Natural killer cell treated with Interleukin-12 subunit alpha and Interleukin-12 subunit beta and Interleukin-15 and Interleukin-18, amount 100 ng/mL, for 72 hours (primary cell): ENCODE results near the gene LIMS1. TPM values are rescaled to one million over a fixed set of nuclear protein-coding genes. Genes with fewer than 3 reads are reported as not detected.
"Not testable (repeated sequence)": the region's sequence is repeated elsewhere in the genome, so short reads cannot be mapped to it uniquely, and the experiment has no call there.

Source experiments
- ATAC-seq, 2 donors: fragments of 150-1000 bp; cut with Tn5 transposase in 1 of 2; sonication (Bioruptor Pico), chemical (Tn5 transposase) in 1 of 2; 2 replicates each; pipeline ENCODE4 v1.10.0; 2021
- DNase-seq: peaks from one replicate; pipeline ENCODE4 v3.0.0; 2022; ENCODE audit warnings: low spot score
- H3K27ac Mint-ChIP-seq, 2 donors: 1 replicate in 1 of 2; 2 replicates in 1 of 2; pipeline ENCODE4 v1.8.0; 2022; ENCODE audit warnings: mixed read lengths in 2 of 2, mild to moderate bottlenecking in 1 of 2, moderate library complexity in 1 of 2
- H3K27me3 Mint-ChIP-seq, 2 donors: 1 replicate in 1 of 2; 2 replicates in 1 of 2; pipeline ENCODE4 v1.8.0; 2022; ENCODE audit warnings: mixed read lengths in 2 of 2
- H3K36me3 Mint-ChIP-seq: one replicate; pipeline ENCODE4 v1.8.0; 2022; ENCODE audit warnings: mixed read lengths
- H3K4me1 Mint-ChIP-seq, 2 donors: 1 replicate in 1 of 2; 2 replicates in 1 of 2; pipeline ENCODE4 v1.8.0; 2022; ENCODE audit warnings: low read depth in 2 of 2, mixed read lengths in 2 of 2, mild to moderate bottlenecking in 1 of 2
- H3K4me3 Mint-ChIP-seq: one replicate; pipeline ENCODE4 v1.8.0; 2022; ENCODE audit warnings: mixed read lengths
- H3K9me3 Mint-ChIP-seq: 2 replicates; pipeline ENCODE4 v1.8.0; 2022; ENCODE audit warnings: mixed read lengths
- total RNA-seq, 2 donors: library from RNA; stranded (reverse); gene quantifications; one replicate each; pipeline ENCODE4 v1.2.3, GENCODE V29; 2022

Gene LIMS1
- total RNA-seq, 2 donors from 2014 or later: 38.7 to 44.7 TPM

GRCh38 chr2:108601199-108601598 lies 66.9 kb downstream of the LIMS1 start:
- not testable (repeated sequence) for DNase-seq, ATAC-seq, H3K27ac Mint-ChIP-seq, H3K36me3 Mint-ChIP-seq, H3K4me3 Mint-ChIP-seq, H3K27me3 Mint-ChIP-seq, H3K9me3 Mint-ChIP-seq
- H3K4me1 Mint-ChIP-seq: peaks cover 17 to 32% of the 10 kb centered on the region in 2 donors

GRCh38 chr2:108602422-108602821 lies 68.2 kb downstream of the LIMS1 start:
- DNase-seq: no peak
- Mint-ChIP-seq H3K4me3 (no peak overlapping the region), H3K36me3 (no peaks in the 10 kb centered on the region), H3K9me3 (no peaks in the 10 kb centered on the region), H3K27me3 (no peaks in the 10 kb centered on the region), H3K27ac (no peak overlapping the region), H3K4me1 (peaks cover 25 to 42% of the 10 kb centered on the region in 2 donors)
- no peak for ATAC-seq

GRCh38 chr2:108604196-108604595 lies 69.9 kb downstream of the LIMS1 start:
- H3K9me3 Mint-ChIP-seq: no peaks in the 10 kb centered on the region
- no peak overlapping the region for H3K4me3 Mint-ChIP-seq
- H3K36me3 Mint-ChIP-seq: no peaks in the 10 kb centered on the region
- H3K27ac Mint-ChIP-seq: peak overlapping the region in 1 of 2 donors; percentile 36
- peaks cover 34 to 47% of the 10 kb centered on the region in 2 donors for H3K4me1 Mint-ChIP-seq
- no peak for DNase-seq
- H3K27me3 Mint-ChIP-seq: no peaks in the 10 kb centered on the region
- ATAC-seq: no peak

- Mint-ChIP-seq H3K27me3 (no peaks in the 10 kb centered on the region), H3K9me3 (no peaks in the 10 kb centered on the region), H3K36me3 (no peaks in the 10 kb centered on the region), H3K4me1 (peaks cover 44 to 55% of the 10 kb centered on the region in 2 donors), H3K4me3 (peak overlapping the region; percentile 18), H3K27ac (peak overlapping the region; percentile 4 to 54)
- ATAC-seq (peak; percentile 62 to 86), DNase-seq (no peak)
Observed at GRCh38 chr2:108605947-108606346, 71.7 kb downstream of the LIMS1 start.

DNA sequence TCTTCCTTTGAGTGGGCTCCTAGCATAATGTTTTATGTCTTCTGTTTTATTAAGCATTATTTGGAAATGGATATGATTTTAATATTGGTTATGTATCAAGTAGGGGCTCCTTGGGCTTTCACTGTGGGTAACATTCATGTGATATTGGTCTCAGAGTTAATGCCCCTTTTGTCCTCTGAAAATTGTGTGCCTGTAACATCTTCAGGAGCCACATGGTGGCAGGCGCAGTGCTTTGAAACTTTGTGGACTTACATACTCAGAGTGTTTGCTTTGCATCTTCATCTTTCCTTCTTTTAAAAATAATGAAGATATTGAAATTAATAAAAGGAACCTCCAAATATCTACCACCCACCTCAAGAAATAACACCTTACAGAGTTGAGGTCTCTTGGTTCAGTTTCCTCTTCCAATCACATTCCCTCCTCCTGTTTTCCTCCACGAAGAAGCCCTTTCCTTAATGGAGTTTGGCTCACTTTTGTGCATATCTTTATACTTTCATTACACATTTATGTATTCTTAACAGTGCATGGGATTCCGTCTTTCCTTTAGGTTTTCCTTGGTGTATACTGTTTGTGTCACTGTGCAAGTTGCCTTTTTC lies 73.5 kb downstream of the LIMS1 start:
- ATAC-seq (no peak), DNase-seq (no peak)
- no peaks in the 10 kb centered on the region for H3K9me3 Mint-ChIP-seq
- H3K27me3 Mint-ChIP-seq: no peaks in the 10 kb centered on the region
- peaks cover 56 to 71% of the 10 kb centered on the region in 2 donors for H3K4me1 Mint-ChIP-seq
- H3K36me3 Mint-ChIP-seq: no peaks in the 10 kb centered on the region
- peak overlapping the region in 1 of 2 donors; percentile 5 for H3K27ac Mint-ChIP-seq
- H3K4me3 Mint-ChIP-seq: no peak overlapping the region

DNA sequence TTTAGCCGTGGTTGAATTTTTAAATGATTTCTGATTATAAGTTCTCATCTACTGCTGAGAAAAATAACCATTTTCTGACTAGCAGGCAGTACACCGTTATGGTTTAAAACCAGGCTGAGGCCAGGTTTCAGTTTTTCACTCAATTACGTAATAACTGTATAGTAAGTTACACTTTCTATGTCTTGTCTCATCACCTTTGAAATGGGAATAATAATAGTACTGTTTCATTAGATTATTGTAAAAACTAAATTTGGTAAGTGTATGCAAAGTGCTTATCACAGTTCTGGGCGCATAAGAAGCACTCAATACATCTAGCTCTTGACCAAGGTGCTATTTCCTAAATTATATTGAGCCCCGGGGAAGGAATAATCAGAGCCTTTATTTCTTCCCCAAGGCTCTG lies 76.8 kb downstream of the LIMS1 start:
- ATAC-seq: no peak
- DNase-seq: no peak
- H3K27ac Mint-ChIP-seq: peak overlapping the region; percentile 84 to 85
- peaks cover 62 to 80% of the 10 kb centered on the region in 2 donors for H3K4me1 Mint-ChIP-seq
- H3K27me3 Mint-ChIP-seq: no peaks in the 10 kb centered on the region
- H3K9me3 Mint-ChIP-seq: no peaks in the 10 kb centered on the region
- peak overlapping the region; percentile 66 for H3K4me3 Mint-ChIP-seq
- H3K36me3 Mint-ChIP-seq: no peaks in the 10 kb centered on the region

DNA sequence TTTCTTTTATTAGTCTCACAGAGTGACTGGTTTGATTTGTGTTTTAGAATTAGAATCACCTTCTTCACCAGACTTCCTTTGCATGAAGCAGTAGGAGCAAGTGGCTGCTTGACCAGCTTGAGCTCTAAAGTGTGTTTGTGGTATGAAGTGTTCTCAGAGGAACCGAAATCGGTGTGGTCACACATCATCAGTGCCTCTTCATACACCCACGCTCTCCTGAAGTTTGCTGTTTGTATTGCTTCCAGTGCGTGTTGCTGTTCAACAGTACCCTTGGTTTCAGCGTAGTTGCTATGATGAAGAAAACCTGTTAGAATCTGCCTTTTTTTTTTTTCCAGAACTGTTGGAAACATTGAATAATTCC lies 77.9 kb downstream of the LIMS1 start:
- Mint-ChIP-seq H3K4me3 (peak overlapping the region; percentile 74), H3K27me3 (no peaks in the 10 kb centered on the region), H3K36me3 (no peaks in the 10 kb centered on the region), H3K27ac (peak overlapping the region; percentile 84 to 94), H3K4me1 (peaks cover 59 to 74% of the 10 kb centered on the region in 2 donors), H3K9me3 (no peaks in the 10 kb centered on the region)
- ATAC-seq (peak; percentile 80 to 81), DNase-seq (peak; percentile 69)

DNA sequence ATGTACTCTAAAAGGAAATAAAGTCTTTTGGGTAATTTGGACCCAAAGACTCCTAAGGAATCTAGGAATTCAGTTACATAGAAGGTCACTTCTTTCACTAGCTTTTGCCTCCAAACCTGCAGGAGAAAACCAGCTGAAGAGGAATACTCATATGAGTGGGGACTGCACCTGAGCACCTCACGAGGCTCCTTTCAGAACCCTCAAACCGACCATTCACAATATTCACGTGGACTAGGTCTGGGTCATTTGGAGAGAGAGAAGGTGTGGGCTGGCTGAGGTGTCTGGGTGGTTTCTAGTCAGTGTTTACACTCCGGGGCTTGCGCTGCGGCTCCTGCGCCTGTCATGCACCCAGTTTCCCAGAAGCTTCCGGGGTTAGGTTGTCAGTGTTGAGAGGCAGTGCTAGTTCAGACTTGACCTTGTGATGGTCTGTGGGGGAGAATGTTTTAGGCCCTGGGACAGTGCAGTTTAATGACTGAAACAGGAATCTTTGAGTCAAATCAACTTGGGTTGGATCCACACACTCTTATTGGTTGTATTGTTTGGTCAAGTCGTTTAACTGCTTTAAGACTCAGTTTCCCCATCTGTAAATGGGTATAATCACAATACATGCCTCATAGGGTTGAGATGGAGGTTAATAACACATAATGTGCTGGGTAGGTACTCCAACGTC lies 78.4 kb downstream of the LIMS1 start:
- H3K27me3 Mint-ChIP-seq: no peaks in the 10 kb centered on the region

DNA sequence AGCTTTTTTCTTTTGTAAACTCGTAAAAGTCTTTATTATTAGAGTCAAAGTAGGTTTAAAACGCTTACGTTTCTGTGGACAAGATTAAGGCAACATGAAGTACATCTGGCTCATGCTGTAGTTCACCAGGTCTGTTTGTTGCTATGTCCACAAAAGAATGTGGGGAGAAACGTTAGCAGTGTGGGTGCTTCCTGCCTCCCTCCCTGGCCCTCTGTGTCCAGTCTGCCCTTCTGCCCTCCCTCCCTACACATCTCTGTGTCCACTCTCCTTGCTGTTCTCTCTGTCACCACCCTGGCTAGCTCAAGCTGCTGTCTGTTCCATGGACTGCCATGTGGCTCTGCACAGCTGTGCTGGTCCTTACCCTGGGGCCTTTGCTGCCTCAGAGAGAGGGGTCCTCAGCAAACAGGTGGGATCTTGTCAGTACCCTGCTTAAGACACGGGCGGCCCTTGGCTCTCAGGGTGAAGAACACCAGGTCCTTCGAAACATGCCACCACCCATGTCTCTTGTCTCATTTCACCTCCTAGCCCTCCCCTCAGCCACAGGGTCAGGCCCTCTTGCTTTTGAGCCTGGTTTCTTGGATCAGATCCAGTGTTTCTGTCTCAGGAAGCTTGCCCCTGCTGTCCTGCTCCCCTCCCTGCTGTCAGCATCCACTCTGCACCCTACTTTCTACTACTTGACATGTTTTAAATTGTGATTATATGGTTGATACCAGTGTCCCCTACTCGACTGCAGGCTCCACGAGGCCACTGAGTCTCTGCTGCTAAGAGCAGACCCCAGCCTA lies 79.2 kb downstream of the LIMS1 start:
- peak overlapping the region; percentile 84 to 94 for H3K27ac Mint-ChIP-seq
- no peak for DNase-seq
- H3K4me1 Mint-ChIP-seq: peaks cover 58 to 72% of the 10 kb centered on the region in 2 donors
- H3K4me3 Mint-ChIP-seq: peak overlapping the region; percentile 74
- H3K27me3 Mint-ChIP-seq: no peaks in the 10 kb centered on the region
- no peaks in the 10 kb centered on the region for H3K9me3 Mint-ChIP-seq
- ATAC-seq: no peak
- H3K36me3 Mint-ChIP-seq: no peaks in the 10 kb centered on the region

More for the DNA sequence above, 78.4 kb downstream of the LIMS1 start:
- peaks cover 58 to 75% of the 10 kb centered on the region in 2 donors for H3K4me1 Mint-ChIP-seq
- peak overlapping the region; percentile 74 for H3K4me3 Mint-ChIP-seq
- H3K36me3 Mint-ChIP-seq: no peaks in the 10 kb centered on the region
- no peaks in the 10 kb centered on the region for H3K9me3 Mint-ChIP-seq
- peak; percentile 88 to 93 for ATAC-seq
- H3K27ac Mint-ChIP-seq: peak overlapping the region; percentile 84 to 94
- DNase-seq: peak; percentile 69

DNA sequence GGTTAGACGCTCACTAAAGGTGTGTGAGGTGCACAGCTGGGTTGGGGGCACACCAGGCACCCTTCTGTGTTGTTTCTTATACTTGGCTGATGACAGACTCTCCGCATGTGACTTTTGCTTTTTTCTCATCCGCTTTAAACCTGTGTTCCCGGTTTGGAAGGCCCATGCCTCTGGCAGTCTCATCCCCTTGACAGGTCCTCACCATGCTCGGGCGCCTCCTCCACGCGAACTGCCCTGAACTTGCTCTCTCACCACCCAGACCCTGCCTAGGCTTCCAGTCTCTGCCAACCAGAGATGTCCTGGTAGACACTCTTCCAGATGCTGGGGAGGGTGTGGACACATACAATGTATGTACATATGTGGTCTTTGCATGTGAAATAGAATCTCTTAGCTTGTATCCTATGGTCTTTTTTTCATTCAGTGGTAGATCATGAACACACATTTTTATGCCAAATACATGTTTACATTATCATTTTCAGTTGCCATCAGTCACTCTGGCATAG lies 79.8 kb downstream of the LIMS1 start:
- peak overlapping the region; percentile 26 for H3K4me3 Mint-ChIP-seq
- H3K4me1 Mint-ChIP-seq: peaks cover 57 to 71% of the 10 kb centered on the region in 2 donors
- no peaks in the 10 kb centered on the region for H3K9me3 Mint-ChIP-seq
- H3K27ac Mint-ChIP-seq: peak overlapping the region; percentile 84 to 94
- DNase-seq: no peak
- H3K36me3 Mint-ChIP-seq: no peaks in the 10 kb centered on the region
- ATAC-seq: no peak
- no peaks in the 10 kb centered on the region for H3K27me3 Mint-ChIP-seq

- Mint-ChIP-seq H3K4me1 (peaks cover 54 to 67% of the 10 kb centered on the region in 2 donors), H3K9me3 (no peaks in the 10 kb centered on the region), H3K27ac (peak overlapping the region; percentile 84 to 94), H3K36me3 (no peaks in the 10 kb centered on the region), H3K4me3 (no peak overlapping the region), H3K27me3 (no peaks in the 10 kb centered on the region)
- no peak for ATAC-seq
- no peak for DNase-seq
Observed at GRCh38 chr2:108614659-108615058, 80.4 kb downstream of the LIMS1 start.

DNA sequence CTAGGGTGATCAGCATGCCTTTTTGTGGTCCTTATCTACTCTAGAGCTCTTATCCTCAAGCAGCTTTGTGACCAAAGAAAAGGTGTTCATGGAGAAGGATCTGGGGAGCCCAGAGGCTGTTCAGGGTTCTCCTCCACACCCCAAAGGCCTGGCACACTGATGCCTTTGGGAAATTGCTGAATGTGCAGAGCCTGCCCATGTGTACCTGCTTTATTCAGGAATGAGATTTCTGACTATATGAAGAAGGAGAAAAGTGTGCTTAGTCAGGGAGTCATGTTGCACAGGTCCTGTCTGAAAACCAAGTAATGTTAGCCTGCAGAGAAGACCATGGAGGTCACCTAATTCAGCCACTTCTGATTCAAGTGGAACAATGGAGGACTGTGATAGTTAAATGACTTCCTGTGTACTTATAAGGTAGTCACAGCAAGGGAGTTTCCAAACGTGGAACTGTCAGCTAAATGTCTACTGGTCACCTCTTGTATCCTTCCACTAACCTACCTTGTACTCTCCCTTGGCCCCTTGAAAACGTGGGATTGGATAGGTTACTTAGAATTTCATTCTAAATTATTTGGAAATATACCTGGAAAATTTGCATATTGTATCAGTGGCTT lies 81.3 kb downstream of the LIMS1 start:
- Mint-ChIP-seq H3K27ac (peak overlapping the region; percentile 84 to 94), H3K4me3 (peak overlapping the region; percentile 25), H3K4me1 (peaks cover 56 to 72% of the 10 kb centered on the region in 2 donors), H3K27me3 (no peaks in the 10 kb centered on the region), H3K36me3 (no peaks in the 10 kb centered on the region), H3K9me3 (no peaks in the 10 kb centered on the region)
- ATAC-seq: no peak
- DNase-seq: no peak

DNA sequence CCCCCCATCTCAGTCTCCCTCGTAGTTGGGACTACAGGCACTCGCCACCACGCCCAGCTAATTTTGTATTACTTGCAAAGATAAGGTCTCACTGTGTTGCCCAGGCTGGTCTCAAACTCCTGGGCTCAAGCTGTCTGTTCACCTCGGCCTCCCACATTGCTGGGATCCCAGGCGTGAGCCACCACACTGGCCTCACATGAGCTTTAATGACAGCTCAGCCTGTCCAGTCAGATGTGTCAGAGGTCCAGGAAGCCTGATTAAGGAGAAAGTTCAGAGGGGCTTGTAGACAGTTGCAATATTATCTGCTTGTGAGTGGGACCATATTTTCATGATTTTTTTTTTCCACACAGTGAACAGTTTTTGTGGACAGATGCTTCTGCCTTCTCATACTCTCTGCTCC lies 82.0 kb downstream of the LIMS1 start:
- no peaks in the 10 kb centered on the region for H3K27me3 Mint-ChIP-seq
- H3K36me3 Mint-ChIP-seq: no peaks in the 10 kb centered on the region
- H3K9me3 Mint-ChIP-seq: no peaks in the 10 kb centered on the region
- no peak overlapping the region for H3K4me3 Mint-ChIP-seq
- H3K4me1 Mint-ChIP-seq: peaks cover 57 to 72% of the 10 kb centered on the region in 2 donors
- ATAC-seq (no peak), DNase-seq (no peak)
- H3K27ac Mint-ChIP-seq: peak overlapping the region in 1 of 2 donors; percentile 94
